HCT116 (cell line): ENCODE measurements around the gene DPYSL5. TPM values are rescaled to one million over a fixed set of nuclear protein-coding genes. Genes with fewer than 3 reads are reported as not detected.

Experiments used
- ATAC-seq: fragments of 200-7000 bp; cut with Tn5 transposase; 2 replicates; pipeline ENCODE4 v1.9.1; 2020; ENCODE audit warnings: mild to moderate bottlenecking, moderate library complexity
- BruUV-seq: library from RNA; stranded (reverse); fragments of 400-500 nt; replicated peaks from 2 replicates; lab custom pipeline; 2021; lab: Mats Ljungman, UMichigan
- CTCF ChIA-PET: fragments of 300-600 bp; sonication (Branson Sonifier 250); formaldehyde crosslinking; loops from one replicate; lab custom pipeline; 2021; ENCODE audit warnings: antibody characterized with exemption; lab: Charles Lee
- POLR2A ChIA-PET: fragments of 300-600, 350-600 bp; sonication (Branson Sonifier 250); formaldehyde crosslinking; loops from one replicate; lab custom pipeline; 2021; ENCODE audit warnings: antibody characterized with exemption; lab: Charles Lee
- RAD21 ChIA-PET, 2 experiments: fragments of 300-600 bp; sonication (Branson Sonifier 250); formaldehyde crosslinking; loops; one replicate each; lab custom pipeline; 2023; ENCODE audit warnings: low total read pairs in 2 of 2; ENCODE audit not compliant: uncharacterized antibody in 2 of 2, unreplicated experiment in 2 of 2, low non-redundant PET in 1 of 2; lab: Charles Lee
- DNase-seq: peaks from one replicate; pipeline ENCODE4 v3.0.0-alpha.2; 2010; ENCODE audit warnings: low read depth, low spot score
- H2AFZ ChIP-seq: fragments of 200-600 bp; shearing (Covaris generic), sonication (generic); 2 replicates; pipeline ENCODE4 v1.6.1; 2017; ENCODE audit warnings: low read depth, mixed run types, mixed read lengths, antibody characterized with exemption, low read length; ENCODE audit not compliant: poor library complexity, severe bottlenecking
- H3K27ac ChIP-seq: 2 replicates; pipeline ENCODE4 v1.5.1; 2012; ENCODE audit warnings: low read depth, low read length
- H3K27me3 ChIP-seq: fragments of 200-600 bp; sonication (generic); 2 replicates; pipeline ENCODE4 v1.6.1; 2016; ENCODE audit warnings: mixed run types, low read length, mixed read lengths; ENCODE audit not compliant: insufficient read depth
- H3K36me3 ChIP-seq, 2 experiments: fragments of 200-500 bp in 1 of 2; fragments of 200-600 bp in 1 of 2; sonication (Bioruptor generic) in 1 of 2; sonication (generic) in 1 of 2; 2 replicates each; pipeline versions ENCODE4 v1.5.1 to v1.6.1; 2014 to 2016; ENCODE audit warnings: low read length in 2 of 2, inconsistent platforms in 1 of 2, mixed read lengths in 1 of 2, mixed run types in 1 of 2; ENCODE audit not compliant: insufficient read depth in 2 of 2, control insufficient read depth in 1 of 2
- H3K4me1 ChIP-seq, 2 experiments: fragments of 200-600 bp in 1 of 2; sonication (generic) in 1 of 2; 2 replicates each; pipeline versions ENCODE4 v1.5.1 to v1.6.1; 2012 to 2017; ENCODE audit warnings: low read length in 2 of 2, inconsistent platforms in 1 of 2, mild to moderate bottlenecking in 1 of 2, mixed read lengths in 1 of 2, mixed run types in 1 of 2, moderate library complexity in 1 of 2; ENCODE audit not compliant: insufficient read depth in 2 of 2, control insufficient read depth in 1 of 2
- H3K4me2 ChIP-seq: fragments of 200-600 bp; sonication (generic); 2 replicates; pipeline ENCODE4 v1.6.1; 2017; ENCODE audit warnings: mixed run types, low read length, mixed read lengths
- H3K4me3 ChIP-seq, 2 experiments: fragments of 200-600 bp in 1 of 2; sonication (generic) in 1 of 2; replicated peaks in 1 of 2; 2 replicates each; pipeline ENCODE4 v1.5.1; 2011 to 2016; ENCODE audit warnings: low read length in 2 of 2, control low read depth in 1 of 2, low read depth in 1 of 2, mild to moderate bottlenecking in 1 of 2, mixed read lengths in 1 of 2, mixed run types in 1 of 2
- H3K79me2 ChIP-seq: fragments of 200-600 bp; sonication (generic); 2 replicates; pipeline ENCODE4 v1.6.1; 2017; ENCODE audit warnings: mild to moderate bottlenecking, mixed run types, low read length, moderate library complexity, mixed read lengths; ENCODE audit not compliant: insufficient read depth
- H3K9ac ChIP-seq: fragments of 200-600 bp; sonication (generic); 2 replicates; pipeline ENCODE4 v1.6.1; 2016; ENCODE audit warnings: low read length, mixed read lengths
- H3K9me2 ChIP-seq: fragments of 200-600 bp; sonication (generic), shearing (Covaris generic); 2 replicates; pipeline ENCODE4 v1.6.1; 2017; ENCODE audit warnings: mixed run types, mild to moderate bottlenecking, moderate library complexity; ENCODE audit not compliant: insufficient read depth
- H3K9me3 ChIP-seq, 2 experiments: fragments of 200-500 bp in 1 of 2; fragments of 200-600 bp in 1 of 2; sonication (Bioruptor generic) in 1 of 2; sonication (generic) in 1 of 2; 2 replicates each; pipeline ENCODE4 v1.6.1; 2014 to 2017; ENCODE audit warnings: low read length in 2 of 2, mixed read lengths in 2 of 2, inconsistent platforms in 1 of 2, low read depth in 1 of 2, mild to moderate bottlenecking in 1 of 2, mixed run types in 1 of 2, moderate library complexity in 1 of 2; ENCODE audit not compliant: control insufficient read depth in 1 of 2, insufficient read depth in 1 of 2
- H4K20me1 ChIP-seq: fragments of 200-600 bp; sonication (generic), shearing (Covaris generic); 2 replicates; pipeline ENCODE4 v1.6.1; 2017; ENCODE audit warnings: mixed run types, mild to moderate bottlenecking, moderate library complexity; ENCODE audit not compliant: insufficient read depth
- ATF3 ChIP-seq: IDR thresholded peaks from 2 replicates; pipeline ENCODE4 v1.6.1; 2012
- CBX3 ChIP-seq: IDR thresholded peaks from 2 replicates; pipeline ENCODE4 v1.6.1; 2012; ENCODE audit warnings: low read depth
- CEBPB ChIP-seq: IDR thresholded peaks from 2 replicates; pipeline ENCODE4 v1.6.1; 2012; ENCODE audit warnings: low read depth
- CTCF ChIP-seq, 3 experiments: fragments of 200-600 bp in 1 of 3; sonication (generic) in 1 of 3; IDR thresholded peaks in 2 of 3; conservative IDR thresholded peaks in 1 of 3; 2 replicates each; pipeline ENCODE4 v1.5.1; 2012 to 2017; ENCODE audit warnings: low read depth in 2 of 3, low read length in 2 of 3, antibody characterized with exemption in 1 of 3, borderline replicate concordance in 1 of 3, control low read depth in 1 of 3, mild to moderate bottlenecking in 1 of 3, mixed read lengths in 1 of 3, mixed run types in 1 of 3, moderate library complexity in 1 of 3; ENCODE audit not compliant: insufficient read depth in 1 of 3
- EGR1 ChIP-seq: IDR thresholded peaks from 2 replicates; pipeline ENCODE4 v1.6.1; 2012; ENCODE audit warnings: low read depth
- ELF1 ChIP-seq: IDR thresholded peaks from 2 replicates; pipeline ENCODE4 v1.6.1; 2012; ENCODE audit warnings: low read depth, borderline replicate concordance
- EZH2 ChIP-seq: fragments of 200-600 bp; sonication (generic); IDR thresholded peaks from 2 replicates; pipeline ENCODE4 v1.6.1; 2017; ENCODE audit warnings: antibody characterized with exemption, mixed run types
- EZH2phosphoT487 ChIP-seq: fragments of 200-600 bp; IDR thresholded peaks from 2 replicates; pipeline ENCODE4 v1.6.1; 2018; ENCODE audit warnings: antibody characterized with exemption, borderline replicate concordance
- FOSL1 ChIP-seq: IDR thresholded peaks from 2 replicates; pipeline ENCODE4 v1.6.1; 2012; ENCODE audit warnings: low read depth
- POLR2A ChIP-seq: IDR thresholded peaks from 2 replicates; pipeline ENCODE4 v1.7.0; 2011; ENCODE audit warnings: borderline replicate concordance; ENCODE audit not compliant: insufficient read depth, insufficient read length; ENCODE audit errors: extremely low read depth
- POLR2AphosphoS5 ChIP-seq: IDR thresholded peaks from 2 replicates; pipeline ENCODE4 v1.6.1; 2011; ENCODE audit warnings: mild to moderate bottlenecking, low read depth, low read length, moderate library complexity
- REST ChIP-seq: IDR thresholded peaks from 2 replicates; pipeline ENCODE4 v1.6.1; 2012; ENCODE audit warnings: low read depth
- SP1 ChIP-seq: IDR thresholded peaks from 2 replicates; pipeline ENCODE4 v1.6.1; 2012; ENCODE audit warnings: low read depth
- SRF ChIP-seq: IDR thresholded peaks from 2 replicates; pipeline ENCODE4 v1.6.1; 2012; ENCODE audit warnings: low read depth
- YY1 ChIP-seq: IDR thresholded peaks from 2 replicates; pipeline ENCODE4 v1.6.1; 2011; ENCODE audit warnings: low read length, low read depth, moderate library complexity, mild to moderate bottlenecking; ENCODE audit not compliant: insufficient replicate concordance; ENCODE audit errors: extremely low read depth
- intact Hi-C: fragments of 100-400 bp; cut with micrococcal nuclease; formaldehyde crosslinking; loops from 2 replicates; pipeline ENCODE4 v1.10.0; 2022
- total RNA-seq: library from RNA; stranded (reverse); gene quantifications from one replicate; pipeline ENCODE4 v1.2.1, GENCODE V29; 2021; ENCODE audit not compliant: unreplicated experiment

The DPYSL5 gene
- total RNA-seq, 1 experiment from 2014 or later: 8.4 TPM

GRCh38 chr2:26913606-26913998 is 65.7 kb downstream of the DPYSL5 start (continued):
- TF ChIP-seq YY1: no peak
- TF ChIP-seq EGR1: no peak
- no peak for TF ChIP-seq CEBPB
- no peak for TF ChIP-seq CTCF (IDR thresholded peaks at IDR 0.05 in 2 of 3, conservative IDR thresholded peaks at IDR 0.05 in 1 of 3; ENCODE audit: borderline replicate concordance in 1 of 3, insufficient read depth in 1 of 3, low read depth in 2 of 3, low read length in 2 of 3)
- TF ChIP-seq POLR2AphosphoS5: no peak
- TF ChIP-seq EZH2: no peak
- TF ChIP-seq EZH2phosphoT487: no peak
- TF ChIP-seq, all 23 proteins: peak for 0

- DNase-seq: no peak
- no peaks in the 10 kb centered on the region for H3K36me3 ChIP-seq
- H4K20me1 ChIP-seq: no peaks in the 10 kb centered on the region
- H3K9me3 ChIP-seq: no peaks in the 10 kb centered on the region
- POLR2A ChIA-PET: no interaction called here
- TF ChIP-seq EZH2: no peak
- TF ChIP-seq CBX3: no peak
- no peak for TF ChIP-seq FOSL1
- no peak for TF ChIP-seq SRF
- TF ChIP-seq EZH2phosphoT487: no peak
- no peak for TF ChIP-seq YY1
- no peak for TF ChIP-seq ATF3
- no peak for TF ChIP-seq ELF1
- TF ChIP-seq REST: no peak
- no peak for TF ChIP-seq EGR1
- no peak for TF ChIP-seq POLR2A
- TF ChIP-seq SP1: no peak
- TF ChIP-seq, all 23 proteins: peak for 0
- CTCF ChIA-PET: no interaction called here
- BruUV-seq: no TSS peak
- H3K9ac ChIP-seq: no peak overlapping the region
- RAD21 ChIA-PET: no interaction called here
- no peaks in the 10 kb centered on the region for H3K9me2 ChIP-seq
- no peaks in the 10 kb centered on the region for H3K79me2 ChIP-seq
- ATAC-seq: no peak
- no peaks in the 10 kb centered on the region for H3K27me3 ChIP-seq
- no peak overlapping the region for H3K27ac ChIP-seq
- no peak overlapping the region for H2AFZ ChIP-seq
- no peaks in the 10 kb centered on the region for H3K4me1 ChIP-seq
- no peak overlapping the region for H3K4me3 ChIP-seq
- intact Hi-C loops: no loop called here
- H3K4me2 ChIP-seq: no peak overlapping the region
Measured at GRCh38 chr2:26913999-26914658, 66.2 kb downstream of the DPYSL5 start.
